Transverse colon (tissue), 4 donors: Measurements from ENCODE around the gene RDH8.

ENCODE experiments used
- EP300 ChIP-seq: sonication (generic); formaldehyde crosslinking; IDR thresholded peaks from one replicate; pipeline ENCODE4 v1.6.1; 2017; ENCODE audit warnings: antibody characterized with exemption, low read depth
- POLR2A ChIP-seq: fragments of 450-650 bp; IDR thresholded peaks from one replicate; pipeline ENCODE4 v1.6.1; 2016; ENCODE audit warnings: antibody characterized with exemption, mild to moderate bottlenecking, moderate library complexity
- POLR2AphosphoS5 ChIP-seq, 3 donors: sonication (generic); formaldehyde crosslinking; IDR thresholded peaks; one replicate each; pipeline ENCODE4 v1.6.1; 2016; ENCODE audit warnings: antibody characterized with exemption in 3 of 3
- TF ChIP-seq, protein P1 (sequence below), 5 experiments: fragments of 200-600 bp in 3 of 5; fragments of 450-650 bp in 2 of 5; sonication (generic) in 3 of 5; IDR thresholded peaks; 1 replicate in 2 of 5; 2 replicates in 3 of 5; pipeline ENCODE4 v1.5.1; 2016 to 2017; ENCODE audit warnings: antibody characterized with exemption in 5 of 5, inconsistent platforms in 3 of 5, mild to moderate bottlenecking in 2 of 5, moderate library complexity in 1 of 5

DNA sequence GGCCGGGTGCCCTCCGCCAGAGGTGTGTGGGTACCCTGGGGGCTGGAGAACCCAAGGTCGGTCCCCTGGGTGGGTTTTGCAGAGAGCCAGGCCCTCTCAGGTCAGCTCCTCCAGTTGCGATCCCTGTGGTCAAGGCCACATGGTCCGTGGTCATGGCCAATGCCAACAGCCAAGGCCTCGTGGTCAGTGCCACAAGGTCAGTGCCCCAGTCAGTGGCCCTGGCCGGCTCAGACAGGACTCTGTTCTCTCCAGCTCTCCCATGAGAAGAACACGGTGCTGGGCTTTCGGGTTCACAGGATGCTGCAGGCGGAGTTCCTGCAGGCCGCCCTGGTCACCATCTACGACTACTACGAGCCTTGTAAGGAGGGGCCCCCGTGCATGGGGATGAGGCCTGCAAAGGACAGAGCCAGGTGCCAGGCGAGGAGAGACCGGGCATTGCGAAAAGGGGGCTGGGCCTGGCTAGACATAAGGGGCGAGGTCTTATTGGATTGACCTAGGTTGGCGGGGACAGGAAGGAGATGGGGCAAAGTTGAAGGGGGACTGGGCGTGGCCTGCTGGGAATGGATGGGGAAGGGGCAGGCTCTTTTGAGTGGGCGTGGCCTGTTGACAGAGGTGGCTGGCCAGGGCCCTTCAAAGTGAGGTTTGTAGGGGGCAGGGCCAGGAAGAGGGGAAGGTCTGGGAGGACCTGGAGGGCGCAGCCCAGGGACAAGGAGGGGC lies 57.6 kb downstream of the RDH8 start:
- TF ChIP-seq, protein P1, sequence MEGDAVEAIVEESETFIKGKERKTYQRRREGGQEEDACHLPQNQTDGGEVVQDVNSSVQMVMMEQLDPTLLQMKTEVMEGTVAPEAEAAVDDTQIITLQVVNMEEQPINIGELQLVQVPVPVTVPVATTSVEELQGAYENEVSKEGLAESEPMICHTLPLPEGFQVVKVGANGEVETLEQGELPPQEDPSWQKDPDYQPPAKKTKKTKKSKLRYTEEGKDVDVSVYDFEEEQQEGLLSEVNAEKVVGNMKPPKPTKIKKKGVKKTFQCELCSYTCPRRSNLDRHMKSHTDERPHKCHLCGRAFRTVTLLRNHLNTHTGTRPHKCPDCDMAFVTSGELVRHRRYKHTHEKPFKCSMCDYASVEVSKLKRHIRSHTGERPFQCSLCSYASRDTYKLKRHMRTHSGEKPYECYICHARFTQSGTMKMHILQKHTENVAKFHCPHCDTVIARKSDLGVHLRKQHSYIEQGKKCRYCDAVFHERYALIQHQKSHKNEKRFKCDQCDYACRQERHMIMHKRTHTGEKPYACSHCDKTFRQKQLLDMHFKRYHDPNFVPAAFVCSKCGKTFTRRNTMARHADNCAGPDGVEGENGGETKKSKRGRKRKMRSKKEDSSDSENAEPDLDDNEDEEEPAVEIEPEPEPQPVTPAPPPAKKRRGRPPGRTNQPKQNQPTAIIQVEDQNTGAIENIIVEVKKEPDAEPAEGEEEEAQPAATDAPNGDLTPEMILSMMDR (IDR thresholded peaks at IDR 0.05): no peak
- no peak for TF ChIP-seq POLR2AphosphoS5 (IDR thresholded peaks at IDR 0.05)
- no peak for TF ChIP-seq POLR2A
- TF ChIP-seq EP300: no peak
